ENCODE results near the gene KCNJ2.

- no peak for TF ChIP-seq POLR2A (IDR thresholded peaks at IDR 0.05)
- no peak for TF ChIP-seq CTCF (IDR thresholded peaks at IDR 0.05)
These were observed 37.2 kb downstream of the KCNJ2 start for GRCh38 chr17:70206361-70207010.

Data from vagina (tissue), 2 donors.